Progenitor cell of endocrine pancreas (in vitro differentiated cells): Measurements from ENCODE around the gene CHRNA3. TPM values are rescaled to one million over a fixed set of nuclear protein-coding genes. Genes with fewer than 3 reads are reported as not detected.

ENCODE experiments used
- DNase-seq: peaks from one replicate; pipeline ENCODE4 v3.0.0; 2021; ENCODE audit warnings: low spot score; ENCODE audit not compliant: unreplicated experiment
- H3K27ac Mint-ChIP-seq: 2 replicates; pipeline ENCODE4 v1.8.0; 2021; ENCODE audit warnings: mild to moderate bottlenecking, moderate library complexity, mixed read lengths
- H3K27me3 Mint-ChIP-seq: 2 replicates; pipeline ENCODE4 v1.8.0; 2021; ENCODE audit warnings: mixed read lengths
- H3K36me3 Mint-ChIP-seq: 2 replicates; pipeline ENCODE4 v1.8.0; 2022; ENCODE audit warnings: mixed read lengths; ENCODE audit not compliant: insufficient read depth
- H3K4me1 Mint-ChIP-seq: 2 replicates; pipeline ENCODE4 v1.8.0; 2021; ENCODE audit warnings: low read depth, mixed read lengths
- H3K4me3 Mint-ChIP-seq: 2 replicates; pipeline ENCODE4 v1.8.0; 2021; ENCODE audit warnings: low read depth, mild to moderate bottlenecking, moderate library complexity, mixed read lengths
- H3K9me3 Mint-ChIP-seq: 2 replicates; pipeline ENCODE4 v1.8.0; 2021; ENCODE audit warnings: low read depth, mixed read lengths
- total RNA-seq: library from RNA; stranded (reverse); gene quantifications from 2 replicates; pipeline ENCODE4 v1.2.1, GENCODE V29; 2021
- TF ChIP-seq, protein P1 (sequence below): fragments of 200-600 bp; sonication (generic); IDR thresholded peaks from one replicate; pipeline ENCODE4 v1.5.0; 2021; ENCODE audit warnings: antibody characterized with exemption, mild to moderate bottlenecking; ENCODE audit not compliant: unreplicated experiment

CHRNA3 gene
- total RNA-seq, 1 donor from 2014 or later: 0.29 TPM

DNA sequence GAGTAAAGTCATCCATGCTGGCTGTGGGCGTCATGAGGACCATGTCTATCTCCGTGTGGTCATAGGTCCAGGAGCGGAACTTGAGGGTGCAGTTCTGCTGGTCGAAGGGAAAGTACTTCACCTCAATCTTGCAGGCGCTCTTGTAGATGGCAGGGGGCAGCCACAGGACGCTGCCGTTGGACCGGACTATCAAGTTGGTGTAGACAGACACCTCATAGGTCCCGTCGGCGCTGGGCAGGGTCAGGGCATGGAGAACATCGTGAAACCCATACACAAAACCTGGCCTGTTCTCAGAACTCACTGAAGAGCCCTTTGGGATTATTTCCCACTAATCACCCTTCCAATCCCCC lies 8.9 kb upstream of the CHRNA3 start:
- H3K9me3 Mint-ChIP-seq: peaks cover 9% of the 10 kb centered on the region
- no peak overlapping the region for H3K4me3 Mint-ChIP-seq
- H3K27me3 Mint-ChIP-seq: peaks cover 52% of the 10 kb centered on the region
- no peaks in the 10 kb centered on the region for H3K36me3 Mint-ChIP-seq
- TF ChIP-seq, protein P1, sequence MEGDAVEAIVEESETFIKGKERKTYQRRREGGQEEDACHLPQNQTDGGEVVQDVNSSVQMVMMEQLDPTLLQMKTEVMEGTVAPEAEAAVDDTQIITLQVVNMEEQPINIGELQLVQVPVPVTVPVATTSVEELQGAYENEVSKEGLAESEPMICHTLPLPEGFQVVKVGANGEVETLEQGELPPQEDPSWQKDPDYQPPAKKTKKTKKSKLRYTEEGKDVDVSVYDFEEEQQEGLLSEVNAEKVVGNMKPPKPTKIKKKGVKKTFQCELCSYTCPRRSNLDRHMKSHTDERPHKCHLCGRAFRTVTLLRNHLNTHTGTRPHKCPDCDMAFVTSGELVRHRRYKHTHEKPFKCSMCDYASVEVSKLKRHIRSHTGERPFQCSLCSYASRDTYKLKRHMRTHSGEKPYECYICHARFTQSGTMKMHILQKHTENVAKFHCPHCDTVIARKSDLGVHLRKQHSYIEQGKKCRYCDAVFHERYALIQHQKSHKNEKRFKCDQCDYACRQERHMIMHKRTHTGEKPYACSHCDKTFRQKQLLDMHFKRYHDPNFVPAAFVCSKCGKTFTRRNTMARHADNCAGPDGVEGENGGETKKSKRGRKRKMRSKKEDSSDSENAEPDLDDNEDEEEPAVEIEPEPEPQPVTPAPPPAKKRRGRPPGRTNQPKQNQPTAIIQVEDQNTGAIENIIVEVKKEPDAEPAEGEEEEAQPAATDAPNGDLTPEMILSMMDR: no peak
- no peaks in the 10 kb centered on the region for H3K4me1 Mint-ChIP-seq
- no peak for DNase-seq
- H3K27ac Mint-ChIP-seq: no peak overlapping the region

GRCh38 chr15:78629031-78629715 lies 8.4 kb upstream of the CHRNA3 start:
- no peak for DNase-seq
- Mint-ChIP-seq H3K4me1 (no peaks in the 10 kb centered on the region), H3K27me3 (peaks cover 57% of the 10 kb centered on the region), H3K36me3 (no peaks in the 10 kb centered on the region), H3K27ac (no peak overlapping the region), H3K4me3 (no peak overlapping the region), H3K9me3 (peaks cover 9% of the 10 kb centered on the region)
- TF ChIP-seq, protein P1: no peak

DNA sequence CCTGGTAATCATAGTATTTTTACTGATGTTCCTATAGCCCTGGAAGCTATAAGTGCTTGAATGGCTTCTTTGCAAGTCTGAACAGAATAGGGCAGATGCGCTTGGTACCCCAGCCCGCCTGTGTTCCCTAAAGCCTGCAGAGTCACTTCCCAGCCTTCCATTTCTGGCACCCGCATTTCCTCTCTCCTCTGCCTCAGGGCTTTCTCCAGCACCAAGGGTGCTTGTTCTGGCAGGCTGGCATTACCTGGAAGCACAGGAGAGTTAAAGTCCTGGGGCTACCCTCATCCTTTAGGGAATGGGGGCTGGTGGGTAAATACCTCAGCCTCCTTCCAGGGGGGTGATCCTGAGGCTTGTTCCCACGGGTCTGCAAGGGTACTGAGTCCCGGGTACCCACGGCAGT lies 7.4 kb upstream of the CHRNA3 start:
- no peaks in the 10 kb centered on the region for H3K4me1 Mint-ChIP-seq
- H3K27ac Mint-ChIP-seq: no peak overlapping the region
- TF ChIP-seq, protein P1: no peak
- no peak overlapping the region for H3K4me3 Mint-ChIP-seq
- no peaks in the 10 kb centered on the region for H3K36me3 Mint-ChIP-seq
- DNase-seq: no peak
- H3K27me3 Mint-ChIP-seq: peaks cover 67% of the 10 kb centered on the region
- peaks cover 6% of the 10 kb centered on the region for H3K9me3 Mint-ChIP-seq

DNA sequence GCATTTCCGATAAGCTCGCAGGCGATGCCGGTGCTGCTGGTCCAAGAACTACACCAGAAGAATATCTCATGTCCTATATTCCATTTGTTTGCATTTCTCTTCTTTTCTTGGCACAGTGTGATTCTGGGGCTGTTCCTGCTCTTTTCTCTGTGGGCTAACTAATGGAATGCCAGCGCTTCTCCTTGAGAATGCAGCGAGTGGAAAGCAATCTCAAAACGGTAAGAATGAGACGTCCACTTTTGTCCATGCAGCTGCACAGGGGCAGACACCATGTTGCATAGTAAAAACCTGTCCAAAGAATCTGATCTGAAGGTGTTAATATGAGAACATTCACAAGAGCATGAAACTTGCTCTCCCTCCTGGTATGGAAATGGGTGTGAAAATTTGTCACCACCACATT lies 6.6 kb upstream of the CHRNA3 start:
- Mint-ChIP-seq H3K4me1 (no peaks in the 10 kb centered on the region), H3K27me3 (peaks cover 69% of the 10 kb centered on the region), H3K36me3 (no peaks in the 10 kb centered on the region), H3K4me3 (no peak overlapping the region), H3K27ac (no peak overlapping the region), H3K9me3 (no peaks in the 10 kb centered on the region)
- TF ChIP-seq, protein P1: no peak
- no peak for DNase-seq

- no peak overlapping the region for H3K27ac Mint-ChIP-seq
- H3K27me3 Mint-ChIP-seq: peaks cover 70% of the 10 kb centered on the region
- H3K9me3 Mint-ChIP-seq: no peaks in the 10 kb centered on the region
- no peak overlapping the region for H3K4me3 Mint-ChIP-seq
- no peaks in the 10 kb centered on the region for H3K4me1 Mint-ChIP-seq
- TF ChIP-seq, protein P1: no peak
- H3K36me3 Mint-ChIP-seq: no peaks in the 10 kb centered on the region
- no peak for DNase-seq
These were observed 5.7 kb upstream of the CHRNA3 start for GRCh38 chr15:78626381-78626995.
